Gastrocnemius medialis (tissue), 4 donors: ENCODE data around the gene ERFL. TPM values are rescaled to one million over a fixed set of nuclear protein-coding genes. Genes with fewer than 3 reads are reported as not detected.

Experiments
- ATAC-seq, 2 donors: fragments of 150-250 bp; one replicate each; pipeline ENCODE4 v1.9.1; 2016
- DNase-seq, 2 donors: peaks; one replicate each; pipeline ENCODE4 v3.0.0-alpha.2; 2019
- H3K27ac ChIP-seq, 4 donors: fragments of 200-600 bp; sonication (generic); 1 replicate in 1 of 4; 2 replicates in 3 of 4; pipeline ENCODE4 v1.5.1; 2016 to 2018; ENCODE audit warnings: mild to moderate bottlenecking in 2 of 4, moderate library complexity in 1 of 4
- H3K27me3 ChIP-seq, 3 donors: fragments of 200-600 bp; sonication (generic) in 2 of 3; 1 replicate in 1 of 3; 2 replicates in 2 of 3; pipeline versions ENCODE4 v1.5.1 to v1.6.0; 2016 to 2019; ENCODE audit warnings: mild to moderate bottlenecking in 1 of 3, moderate library complexity in 1 of 3
- H3K36me3 ChIP-seq, 2 donors: fragments of 200-600 bp; sonication (generic) in 1 of 2; one replicate each; pipeline ENCODE4 v1.5.1; 2017 to 2018
- H3K4me1 ChIP-seq, 2 donors: fragments of 200-600 bp; sonication (generic) in 1 of 2; one replicate each; pipeline ENCODE4 v1.5.1; 2016 to 2017; ENCODE audit warnings: mild to moderate bottlenecking in 2 of 2
- H3K4me3 ChIP-seq, 4 donors: fragments of 200-600 bp; sonication (generic) in 3 of 4; 1 replicate in 1 of 4; 2 replicates in 3 of 4; pipeline ENCODE4 v1.5.1; 2016 to 2019; ENCODE audit warnings: mild to moderate bottlenecking in 2 of 4
- H3K9me3 ChIP-seq, 3 donors: fragments of 200-600 bp; sonication (generic) in 2 of 3; 1 replicate in 1 of 3; 2 replicates in 2 of 3; pipeline ENCODE4 v1.5.1; 2016 to 2019
- POLR2A ChIP-seq, 2 donors: fragments of 450-650 bp; IDR thresholded peaks; one replicate each; pipeline ENCODE4 v1.6.1; 2017; ENCODE audit warnings: antibody characterized with exemption in 2 of 2, mild to moderate bottlenecking in 2 of 2, moderate library complexity in 2 of 2
- in situ Hi-C, 4 donors: fragments of 200-750 bp; cut with MboI; loops; one replicate each; pipeline versions ENCODE4 v1.15.0 to v1.8.0; 2017; ENCODE audit warnings: low sequenced_read_pairs in 4 of 4
- intact Hi-C: fragments of 100-400 bp; cut with DNase I; formaldehyde crosslinking; loops from one replicate; pipeline ENCODE4 v1.15.1; 2023; ENCODE audit warnings: low total_unique reads
- total RNA-seq, 4 donors: library from RNA; depleted of rRNA; stranded (reverse); fragments of >200 nt; gene quantifications; one replicate each; pipeline versions ENCODE4 v1.1.0 to v1.2.3, GENCODE V29; 2016
- TF ChIP-seq, protein P1 (sequence below), 5 experiments: fragments of 450-650 bp in 3 of 5; fragments of 200-600 bp in 2 of 5; sonication (generic) in 2 of 5; IDR thresholded peaks in 4 of 5; conservative IDR thresholded peaks in 1 of 5; 1 replicate in 4 of 5; 2 replicates in 1 of 5; pipeline ENCODE4 v1.5.1; 2016 to 2019; ENCODE audit warnings: antibody characterized with exemption in 5 of 5, mild to moderate bottlenecking in 3 of 5, moderate library complexity in 3 of 5

ERFL gene
- total RNA-seq, 4 donors from 2014 or later = not detected

DNA sequence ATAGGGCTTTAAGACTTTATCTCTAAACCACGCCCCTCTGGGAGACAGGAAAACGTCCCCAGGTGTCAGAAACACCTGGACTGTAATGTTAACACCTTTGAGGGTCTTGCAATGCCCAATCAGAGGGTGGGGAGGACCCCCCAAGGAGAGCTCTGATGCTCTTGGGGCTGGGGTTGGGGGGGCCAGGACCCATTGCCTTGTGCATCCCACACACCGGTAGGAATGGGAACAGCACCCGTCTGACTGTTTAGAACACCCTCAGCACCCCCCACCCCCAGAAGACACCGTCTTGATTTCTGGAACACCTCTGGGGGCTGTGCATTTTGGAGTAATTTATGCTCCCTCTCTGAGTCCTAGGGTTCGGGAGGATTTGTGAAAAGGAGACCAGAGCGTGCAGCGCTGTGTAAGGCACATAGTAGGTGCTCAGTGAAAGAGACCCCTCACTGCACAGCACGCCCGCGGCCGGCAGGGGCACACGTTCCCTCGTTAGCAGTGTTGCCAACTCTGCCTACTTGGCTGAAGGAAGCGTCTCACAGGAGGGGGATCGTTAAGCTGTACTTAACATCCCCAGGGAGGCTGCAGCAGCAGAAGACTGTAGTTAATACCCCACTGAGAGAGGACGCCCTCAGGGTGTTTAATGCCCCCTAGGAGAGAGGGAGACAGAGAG is 2.8 kb upstream of the ERFL start:
- no peaks in the 10 kb centered on the region for H3K9me3 ChIP-seq
- intact Hi-C loops (no loop called here), in situ Hi-C loops (no loop called here)
- no peaks in the 10 kb centered on the region for H3K36me3 ChIP-seq
- no peak for ATAC-seq
- peaks cover 85 to 98% (median 92%) of the 10 kb centered on the region in 3 donors for H3K27me3 ChIP-seq
- DNase-seq = no peak
- peaks cover 0 to 9% of the 10 kb centered on the region in 2 donors for H3K4me1 ChIP-seq
- H3K27ac ChIP-seq = no peak overlapping the region
- H3K4me3 ChIP-seq = no peak overlapping the region
- no peak for TF ChIP-seq POLR2A (IDR thresholded peaks at IDR 0.05)
- TF ChIP-seq, protein P1, sequence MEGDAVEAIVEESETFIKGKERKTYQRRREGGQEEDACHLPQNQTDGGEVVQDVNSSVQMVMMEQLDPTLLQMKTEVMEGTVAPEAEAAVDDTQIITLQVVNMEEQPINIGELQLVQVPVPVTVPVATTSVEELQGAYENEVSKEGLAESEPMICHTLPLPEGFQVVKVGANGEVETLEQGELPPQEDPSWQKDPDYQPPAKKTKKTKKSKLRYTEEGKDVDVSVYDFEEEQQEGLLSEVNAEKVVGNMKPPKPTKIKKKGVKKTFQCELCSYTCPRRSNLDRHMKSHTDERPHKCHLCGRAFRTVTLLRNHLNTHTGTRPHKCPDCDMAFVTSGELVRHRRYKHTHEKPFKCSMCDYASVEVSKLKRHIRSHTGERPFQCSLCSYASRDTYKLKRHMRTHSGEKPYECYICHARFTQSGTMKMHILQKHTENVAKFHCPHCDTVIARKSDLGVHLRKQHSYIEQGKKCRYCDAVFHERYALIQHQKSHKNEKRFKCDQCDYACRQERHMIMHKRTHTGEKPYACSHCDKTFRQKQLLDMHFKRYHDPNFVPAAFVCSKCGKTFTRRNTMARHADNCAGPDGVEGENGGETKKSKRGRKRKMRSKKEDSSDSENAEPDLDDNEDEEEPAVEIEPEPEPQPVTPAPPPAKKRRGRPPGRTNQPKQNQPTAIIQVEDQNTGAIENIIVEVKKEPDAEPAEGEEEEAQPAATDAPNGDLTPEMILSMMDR (IDR thresholded peaks at IDR 0.05 in 4 of 5, conservative IDR thresholded peaks at IDR 0.05 in 1 of 5) = no peak

DNA sequence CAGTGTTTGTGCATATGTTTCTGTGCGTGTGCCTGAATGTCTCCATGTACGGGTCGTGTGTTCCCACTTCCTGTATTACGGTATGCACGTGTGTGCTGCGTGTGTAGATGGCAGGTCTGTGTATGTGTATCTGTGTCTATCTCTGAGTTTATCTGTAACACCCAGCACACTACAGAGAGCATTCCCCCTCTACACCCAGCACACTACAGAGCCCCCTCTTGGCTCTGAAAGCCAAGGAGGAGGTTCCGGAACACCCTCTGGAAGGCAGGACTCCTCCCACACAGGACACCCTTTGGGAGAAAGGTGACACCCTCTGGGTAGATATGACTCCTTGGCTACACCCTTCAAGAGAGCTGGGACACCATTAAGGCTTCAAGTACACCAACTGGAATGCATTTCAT is 2.1 kb upstream of the ERFL start:
- in situ Hi-C loops = no loop called here

DNA sequence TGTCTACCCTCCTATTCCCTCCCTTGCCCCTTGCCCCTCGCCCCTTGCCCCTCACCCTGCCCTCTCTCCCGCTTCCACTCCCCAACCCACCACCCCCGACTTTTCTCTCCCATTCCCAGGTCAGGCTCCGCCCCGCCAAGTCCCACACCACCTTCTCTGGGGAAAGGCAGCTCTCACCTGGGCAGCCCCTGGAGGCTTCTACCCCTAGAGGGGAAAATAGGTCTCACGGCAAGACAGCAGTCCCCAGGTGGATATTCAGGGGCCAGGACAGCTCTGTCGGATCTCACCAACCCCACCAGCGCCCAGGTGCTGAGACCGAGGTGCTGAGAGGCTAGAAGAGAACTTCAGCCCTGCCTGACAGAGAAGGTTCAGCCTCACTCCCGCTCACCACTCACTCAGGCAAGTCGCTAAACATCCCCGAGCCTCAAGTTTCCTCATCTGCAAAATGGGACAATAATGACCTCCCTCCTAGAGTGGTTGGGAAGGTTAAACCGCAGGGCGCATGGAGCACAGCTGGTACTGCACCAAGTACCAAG is 1.4 kb upstream of the ERFL start:
- Histone ChIP-seq H3K4me1 (peaks cover 0 to 9% of the 10 kb centered on the region in 2 donors), H3K4me3 (no peak overlapping the region), H3K27ac (no peak overlapping the region), H3K36me3 (no peaks in the 10 kb centered on the region), H3K9me3 (no peaks in the 10 kb centered on the region), H3K27me3 (peaks cover 89 to 97% (median 91%) of the 10 kb centered on the region in 3 donors)
- no peak for ATAC-seq
- DNase-seq = no peak
- TF ChIP-seq POLR2A (IDR thresholded peaks at IDR 0.05) = no peak
- TF ChIP-seq, protein P1 (IDR thresholded peaks at IDR 0.05 in 4 of 5, conservative IDR thresholded peaks at IDR 0.05 in 1 of 5) = no peak
- intact Hi-C loops = no loop called here
- in situ Hi-C loops = no loop called here

More for the DNA sequence above, 2.1 kb upstream of the ERFL start:
- Histone ChIP-seq H3K4me3 (no peak overlapping the region), H3K36me3 (no peaks in the 10 kb centered on the region), H3K27me3 (peaks cover 88 to 98% (median 91%) of the 10 kb centered on the region in 3 donors), H3K27ac (no peak overlapping the region), H3K4me1 (peaks cover 0 to 9% of the 10 kb centered on the region in 2 donors), H3K9me3 (no peaks in the 10 kb centered on the region)
- DNase-seq (no peak), ATAC-seq (no peak)
- intact Hi-C loops = no loop called here
- TF ChIP-seq, protein P1 (IDR thresholded peaks at IDR 0.05 in 4 of 5, conservative IDR thresholded peaks at IDR 0.05 in 1 of 5) = no peak
- no peak for TF ChIP-seq POLR2A (IDR thresholded peaks at IDR 0.05)

DNA sequence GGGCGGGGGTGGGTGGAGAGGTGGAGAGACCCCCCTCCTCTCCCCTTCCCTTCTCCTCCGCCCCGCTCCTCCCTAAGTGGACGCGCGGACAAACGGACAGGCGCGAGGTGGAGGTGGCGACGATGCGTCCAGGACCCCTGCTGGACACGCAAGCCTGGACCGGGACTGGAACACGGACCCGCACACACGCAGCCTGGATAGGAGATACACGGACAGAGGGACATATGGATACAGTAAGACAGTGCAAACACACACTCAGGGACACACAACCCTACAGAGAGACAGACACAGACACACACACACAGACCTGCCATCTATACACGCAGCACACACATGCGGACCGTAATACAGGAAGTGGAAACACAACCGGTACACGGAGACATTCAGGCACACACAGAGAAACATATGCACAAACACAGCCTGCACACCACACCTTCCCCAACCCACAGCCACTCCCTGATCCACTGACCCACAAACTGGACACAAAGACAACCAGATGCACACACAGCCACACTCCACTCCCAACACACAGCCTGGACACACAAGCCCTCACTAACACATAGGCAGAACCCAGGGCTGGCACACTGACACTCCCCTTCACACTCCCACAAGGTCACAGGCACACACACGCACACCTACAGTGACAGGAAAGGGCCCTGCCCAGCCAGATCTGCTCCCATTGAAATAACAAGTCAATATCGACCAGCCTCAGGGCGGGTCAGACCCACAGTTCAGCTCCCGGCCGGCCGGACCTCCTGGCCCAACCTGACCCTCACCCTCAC is 696 bp upstream of the ERFL start:
- Histone ChIP-seq H3K4me1 (peaks cover 0 to 9% of the 10 kb centered on the region in 2 donors), H3K4me3 (peak overlapping the region in 2 of 4 donors; percentile 26 to 39), H3K36me3 (no peaks in the 10 kb centered on the region), H3K9me3 (no peaks in the 10 kb centered on the region), H3K27ac (no peak overlapping the region), H3K27me3 (peaks cover 92 to 99% (median 96%) of the 10 kb centered on the region in 3 donors)
- no peak for DNase-seq
- in situ Hi-C loops = no loop called here
- no peak for ATAC-seq
- intact Hi-C loops = no loop called here
- no peak for TF ChIP-seq POLR2A (IDR thresholded peaks at IDR 0.05)
